DMS153 treated with DMSO at 0.1 percent for 48 hours (cell line): ENCODE measurements around the gene STRBP.

Source experiments
- DNase-seq: peaks from one replicate; lab custom pipeline; 2025; ENCODE audit not compliant: unreplicated experiment; lab: John Stamatoyannopoulos, UW

STRBP gene

DNA sequence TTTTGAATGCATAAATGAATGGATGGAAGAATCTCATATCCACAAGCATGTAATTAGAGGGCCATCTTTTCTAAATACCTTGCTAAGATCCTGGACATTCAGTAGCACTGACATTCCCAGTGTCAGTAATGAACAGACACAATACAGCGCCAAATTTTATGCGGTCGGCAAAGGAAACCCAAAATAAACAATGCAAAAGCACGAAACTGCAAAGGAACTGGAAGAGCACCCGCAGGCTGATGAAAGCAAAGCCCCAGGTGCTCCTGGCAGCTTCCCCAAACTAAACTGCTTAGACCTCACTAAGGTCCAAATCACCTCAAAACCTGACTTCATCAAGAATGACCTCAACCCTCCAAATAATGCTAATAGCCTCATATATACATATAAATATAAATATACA is 133.0 kb downstream of the STRBP start:
- DNase-seq: no peak

DNA sequence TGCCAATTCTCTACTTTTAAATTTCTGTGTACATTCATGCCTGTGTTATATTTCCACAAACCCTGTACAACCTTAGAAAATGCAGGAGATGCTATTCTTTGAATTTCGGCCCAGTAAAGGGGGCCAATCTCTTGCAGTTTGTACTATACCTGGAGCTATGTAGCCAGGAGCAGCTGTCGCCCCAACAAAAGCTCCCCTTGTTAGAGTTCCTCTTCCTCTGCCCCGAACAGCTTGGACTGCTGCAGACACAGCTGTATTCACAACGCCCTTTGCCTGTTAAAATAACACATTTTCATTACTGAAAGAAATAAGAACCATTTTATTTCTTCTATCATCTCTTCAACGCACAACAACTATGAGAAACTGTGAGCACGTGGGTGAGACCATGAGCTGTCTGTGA is 135.7 kb downstream of the STRBP start:
- DNase-seq: no peak

DNA sequence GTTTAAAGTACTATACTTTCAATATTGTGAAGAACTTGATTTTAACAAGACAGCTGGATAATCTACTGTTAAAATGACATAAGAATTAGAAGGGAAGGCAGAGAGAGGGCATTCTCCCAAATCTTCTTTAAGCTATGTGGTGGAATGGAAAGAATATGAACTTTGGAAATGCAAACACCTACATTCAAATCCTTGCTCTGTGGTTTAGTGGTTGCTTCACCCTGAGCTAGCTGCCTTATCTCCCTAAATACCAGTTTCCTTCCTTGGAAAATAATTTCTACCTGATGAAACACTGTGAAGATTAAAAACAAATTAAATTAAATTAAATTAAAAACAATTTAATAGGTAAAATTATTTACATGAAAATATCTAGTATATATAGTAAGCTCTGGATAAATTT is 136.4 kb downstream of the STRBP start:
- no peak for DNase-seq

DNA sequence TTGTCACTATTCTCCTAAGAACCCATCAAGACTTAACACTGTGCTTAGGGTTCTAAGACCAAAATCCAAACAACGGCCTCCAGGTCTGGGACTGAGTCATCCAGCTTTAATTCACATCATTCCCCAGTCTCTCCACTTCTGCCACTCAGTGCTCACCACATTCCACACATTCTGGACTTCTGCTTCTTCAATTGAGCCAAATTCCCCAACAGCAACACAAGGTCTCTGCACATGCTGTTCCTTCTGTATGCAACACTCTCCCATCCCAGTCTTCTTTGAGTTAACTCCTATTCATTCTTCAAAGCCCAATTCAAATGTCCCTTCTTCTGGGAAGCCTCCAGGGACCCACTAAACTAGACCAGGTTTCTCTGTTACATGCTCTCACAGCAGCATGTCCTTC is 137.1 kb downstream of the STRBP start:
- DNase-seq: no peak

DNA sequence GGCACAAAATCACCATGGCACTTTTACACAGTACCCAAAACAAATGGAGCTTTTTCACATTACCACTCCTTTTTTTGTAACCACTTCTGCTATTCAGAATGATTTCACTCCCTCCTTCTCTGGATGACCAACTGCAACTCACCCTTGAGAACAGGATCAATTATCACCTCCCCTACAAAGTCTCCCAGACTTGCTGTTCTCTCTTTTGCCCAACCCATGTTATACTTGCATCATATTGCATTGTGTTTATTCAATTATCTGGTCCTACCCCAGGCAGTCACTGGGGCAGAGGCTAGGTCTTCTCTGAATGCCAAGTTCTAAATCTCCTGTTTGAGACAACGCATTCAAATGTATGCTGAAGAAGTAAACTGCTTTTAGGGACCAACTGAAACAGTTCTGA is 139.0 kb downstream of the STRBP start:
- DNase-seq: no peak

DNA sequence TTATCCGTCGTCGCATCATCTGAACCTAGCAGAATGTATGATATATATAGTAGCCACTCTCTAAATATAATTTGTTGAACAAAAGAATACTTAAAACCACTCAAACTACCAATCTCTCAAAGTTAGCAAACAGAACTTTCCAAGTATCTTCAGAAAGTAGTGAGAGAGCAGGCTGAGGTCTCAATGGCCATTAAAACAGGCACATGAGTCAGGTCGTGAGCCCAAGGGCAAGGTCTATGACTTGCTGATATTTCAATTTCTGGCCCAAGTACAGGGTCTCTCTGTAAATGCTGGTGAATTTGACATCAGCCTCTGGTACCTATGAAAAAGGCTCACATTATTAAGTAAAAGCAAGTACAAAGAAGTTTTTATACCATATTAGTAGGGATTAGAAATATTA is 139.8 kb downstream of the STRBP start:
- DNase-seq: no peak

DNA sequence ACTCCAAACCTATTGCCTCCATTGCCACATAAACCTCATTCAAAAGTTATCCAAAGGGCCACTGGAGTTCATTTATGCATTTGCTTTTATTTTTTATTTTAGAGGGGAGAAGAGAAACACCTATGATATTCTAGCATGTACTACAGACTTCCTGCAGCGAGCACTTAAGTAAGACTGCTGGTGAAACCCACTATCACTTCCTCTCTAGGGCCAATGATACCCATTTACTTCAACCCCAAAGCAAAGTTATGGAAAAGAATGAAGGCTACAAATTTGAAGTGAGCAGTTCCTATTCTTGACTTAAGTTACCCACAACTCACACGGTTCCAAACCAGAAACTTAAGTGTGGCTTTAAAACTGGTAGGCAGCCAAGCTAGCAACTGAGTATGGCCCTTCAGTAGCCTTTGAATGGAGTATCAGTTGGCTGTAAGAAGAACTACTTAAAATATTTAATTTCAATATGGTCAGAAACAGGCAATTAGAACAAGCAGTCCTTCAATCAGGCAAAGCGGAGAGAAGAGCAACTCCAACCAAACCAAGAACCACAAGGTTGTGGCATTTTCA is 140.8 kb downstream of the STRBP start:
- DNase-seq: no peak

DNA sequence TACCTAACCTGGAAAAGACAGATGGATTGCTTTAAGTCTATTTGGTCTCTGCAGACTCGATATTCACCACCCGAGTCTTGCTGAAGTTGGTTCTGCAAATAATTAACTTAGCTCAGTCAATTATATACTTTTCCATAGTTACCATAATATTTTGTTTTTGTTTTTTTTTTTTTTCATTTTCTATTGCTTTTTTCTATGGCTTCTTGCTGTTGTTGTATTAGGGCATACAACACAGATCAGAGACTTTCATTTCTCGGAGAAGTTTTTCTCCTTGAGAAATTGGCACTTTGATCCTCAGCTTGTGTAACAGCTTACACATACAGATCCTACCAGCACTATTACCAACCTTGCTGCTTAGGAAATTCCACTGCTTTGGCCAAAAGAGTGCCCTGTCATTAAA is 146.9 kb downstream of the STRBP start:
- no peak for DNase-seq

DNA sequence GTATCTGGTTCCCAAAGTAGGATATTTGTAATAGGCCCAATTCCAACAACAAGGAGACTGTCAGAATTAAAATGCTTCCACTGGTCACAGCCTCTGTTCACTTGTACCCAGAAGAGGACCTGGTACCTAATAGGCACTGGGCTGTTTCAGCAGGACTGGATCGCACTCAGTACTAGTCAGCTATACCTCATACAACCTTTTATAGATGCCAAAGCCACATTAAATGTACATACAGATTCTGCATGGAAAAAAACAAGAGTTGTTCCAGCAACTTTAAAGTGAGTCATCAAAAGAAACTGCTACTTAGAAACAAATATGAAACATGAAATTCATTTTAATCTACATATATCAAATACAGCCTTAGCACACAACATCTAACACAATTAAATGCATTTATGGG is 147.4 kb downstream of the STRBP start:
- no peak for DNase-seq

DNA sequence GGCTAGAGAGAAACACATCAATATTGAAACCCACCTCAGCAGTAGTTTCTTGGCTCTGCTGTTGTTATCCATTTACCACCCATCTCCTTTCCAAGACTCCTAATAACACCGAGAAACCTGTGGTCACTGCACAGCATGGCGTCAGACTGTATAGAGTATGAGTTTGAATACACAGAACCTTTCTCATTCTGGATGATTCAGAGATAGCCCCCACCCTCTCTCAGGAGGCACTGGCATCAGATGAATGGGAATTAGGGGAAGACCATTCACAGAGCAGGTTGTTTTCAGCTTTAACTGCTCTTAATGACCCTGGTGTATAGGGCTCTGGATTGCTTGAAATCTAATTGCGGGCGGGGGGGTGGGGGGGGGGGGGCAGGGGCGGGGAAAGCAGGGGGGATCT is 148.3 kb downstream of the STRBP start:
- no peak for DNase-seq

DNA sequence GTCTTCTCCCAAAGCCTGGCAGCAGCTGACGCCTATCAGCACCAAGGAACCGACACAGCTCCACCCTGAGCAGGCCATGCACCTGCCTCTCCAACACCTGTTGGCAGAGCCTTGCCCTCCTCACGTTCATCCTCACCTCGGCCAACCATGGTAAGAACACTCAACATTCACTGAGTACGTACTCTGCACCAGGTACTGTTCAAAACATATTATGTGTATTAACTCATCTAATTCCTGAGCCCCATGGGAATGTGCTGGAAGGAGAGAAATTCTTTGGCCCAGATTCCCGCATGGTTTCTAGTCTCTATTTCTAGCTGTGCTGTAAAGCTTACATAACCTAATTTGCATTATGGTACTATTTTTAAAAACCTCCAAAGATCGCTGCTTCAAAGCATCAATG is 148.8 kb downstream of the STRBP start:
- DNase-seq: no peak

DNA sequence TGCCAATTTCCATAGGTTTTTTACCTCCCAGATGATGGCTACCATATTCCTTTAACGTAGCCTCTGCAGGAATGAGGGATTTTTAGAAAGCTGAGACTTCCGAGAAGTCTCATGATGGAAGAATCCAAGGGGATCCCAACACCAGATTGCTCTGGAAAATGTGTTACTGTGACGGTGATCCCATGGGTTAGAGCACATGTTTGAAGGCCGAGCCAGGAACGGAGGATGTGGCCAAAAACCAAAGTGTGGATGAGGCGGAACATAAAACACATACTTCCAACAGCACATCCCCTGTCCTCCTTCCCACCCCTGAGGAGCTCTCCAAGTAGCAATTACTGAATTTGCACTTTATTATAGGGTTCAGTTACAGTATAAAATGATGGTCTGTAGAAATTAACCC is 152.3 kb downstream of the STRBP start:
- no peak for DNase-seq

DNA sequence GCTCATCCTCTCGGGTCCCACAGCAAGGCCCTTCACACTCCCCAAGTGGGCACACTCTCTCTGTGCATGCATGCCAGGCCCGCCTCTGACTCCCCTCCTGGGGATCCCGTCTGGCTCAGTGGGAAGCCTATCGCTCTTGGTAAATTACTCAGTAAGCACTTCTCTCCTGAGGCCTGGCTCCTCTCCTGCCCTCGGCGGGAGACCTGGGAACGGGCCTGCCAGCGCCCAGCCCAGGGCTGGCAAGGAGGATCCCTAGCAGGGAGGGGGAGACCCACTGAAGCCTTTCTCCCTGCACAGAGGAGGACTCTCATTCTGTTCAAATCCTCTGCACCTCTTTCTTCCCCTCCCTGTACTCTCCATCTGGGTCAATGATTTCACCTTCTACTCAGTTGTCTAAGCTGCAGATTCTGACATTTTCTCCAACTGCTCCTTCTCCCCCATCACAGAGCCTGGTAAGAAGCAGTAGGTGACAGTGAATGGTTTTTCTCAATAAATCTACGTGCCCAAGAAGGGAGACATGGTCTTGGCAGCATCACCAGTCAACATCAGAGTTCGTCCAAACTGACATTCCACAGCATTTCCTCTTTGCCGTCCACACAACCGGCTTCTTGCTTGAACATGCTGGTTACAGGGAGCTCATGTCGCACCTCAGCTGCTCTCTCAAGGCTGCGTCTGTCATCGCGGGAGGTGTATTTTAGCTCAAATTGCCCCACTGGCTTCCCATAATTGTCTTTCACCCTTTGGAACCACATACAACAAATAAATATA is 153.1 kb downstream of the STRBP start:
- DNase-seq: no peak

DNA sequence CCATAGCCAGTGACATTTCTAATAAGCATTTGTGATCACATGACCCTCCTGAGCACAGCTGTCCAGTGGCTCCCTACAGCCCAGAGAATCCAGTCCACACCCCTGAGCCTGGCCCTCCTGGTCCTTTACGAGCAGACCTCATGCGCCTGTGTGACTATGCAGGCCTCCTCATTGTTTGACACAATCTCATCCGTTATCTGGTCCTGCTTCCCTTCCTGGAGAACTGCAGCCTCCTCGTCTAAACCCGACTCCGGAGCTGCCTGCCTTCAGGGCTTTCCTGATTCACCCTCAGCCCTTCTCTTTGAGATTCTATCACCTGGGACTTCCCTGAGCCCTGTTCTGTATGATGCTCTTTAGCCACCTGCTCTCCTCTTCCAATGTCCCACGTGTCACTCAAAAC is 155.2 kb downstream of the STRBP start:
- DNase-seq: no peak

DNA sequence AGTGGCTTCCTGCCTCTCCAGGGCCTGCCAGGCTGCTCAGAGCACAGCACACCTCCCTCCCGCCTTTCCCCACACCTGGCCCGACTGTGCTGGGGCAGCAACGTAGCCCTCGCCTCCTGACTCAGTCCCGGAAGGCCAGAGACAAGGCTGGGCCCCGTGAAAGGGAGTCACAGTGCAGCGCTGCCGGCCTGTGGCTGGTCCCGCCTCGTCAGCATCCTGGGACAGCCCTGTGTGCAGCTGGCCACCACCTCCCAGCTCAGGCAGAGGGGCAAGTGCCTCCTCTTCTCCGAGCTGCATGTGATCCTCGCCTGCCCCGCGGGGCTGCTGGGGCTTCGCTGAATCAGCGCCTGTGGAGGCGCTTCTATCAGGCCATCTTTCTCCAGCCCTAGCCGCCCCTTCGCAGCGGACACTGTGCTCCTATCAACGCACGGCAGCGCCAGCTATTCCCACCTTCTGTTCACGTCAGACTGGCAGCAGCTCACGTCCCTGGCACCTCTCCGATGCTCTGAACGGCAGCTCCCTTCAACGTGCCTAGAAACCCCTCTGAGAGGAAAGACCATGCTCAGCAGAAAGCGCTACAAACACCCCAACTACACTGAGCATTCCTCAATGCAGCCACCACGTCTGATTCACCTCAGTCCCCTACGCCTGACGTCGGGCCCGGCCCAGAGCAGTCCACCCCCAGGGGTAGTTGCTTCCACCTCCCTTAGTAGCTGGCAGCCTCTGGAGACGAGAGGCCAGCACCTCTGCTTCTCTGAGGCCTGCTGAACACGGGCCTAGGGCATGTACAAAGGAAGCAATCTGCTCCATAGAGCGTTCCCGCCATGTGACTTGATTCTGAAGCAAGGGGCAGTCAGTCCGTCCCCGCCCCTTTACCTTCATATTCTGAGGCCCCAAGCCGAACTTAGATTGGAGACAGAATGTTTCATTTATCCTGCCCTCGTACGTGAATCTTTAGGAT is 156.1 kb downstream of the STRBP start:
- DNase-seq: no peak

DNA sequence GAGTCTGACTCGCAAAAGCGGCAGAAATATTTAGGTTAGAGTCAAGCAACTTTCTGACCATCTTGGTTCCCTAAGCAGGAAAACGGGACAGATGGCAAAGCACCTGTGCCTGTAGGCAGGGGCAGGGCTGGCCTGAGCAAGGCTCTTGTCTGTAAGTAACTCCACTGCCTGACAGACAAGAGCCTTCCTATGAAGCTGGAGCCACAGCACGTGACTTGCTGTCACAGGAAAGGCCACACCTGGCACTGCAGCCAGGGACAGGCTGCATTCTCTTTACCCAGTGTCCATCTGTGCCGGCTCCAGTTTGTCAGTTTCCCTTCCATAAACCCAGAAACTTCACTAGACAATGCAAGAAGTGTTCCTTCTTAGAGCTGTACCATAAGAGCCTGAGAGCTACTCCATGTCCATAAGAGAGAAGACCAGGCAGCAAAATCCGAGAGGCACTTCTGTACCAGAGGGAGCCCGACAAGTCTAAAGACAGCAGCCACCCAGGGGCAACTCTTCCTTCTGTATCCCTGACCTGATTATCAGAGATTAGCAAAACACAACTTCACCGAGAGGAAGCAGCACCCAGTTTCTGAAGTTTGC is 156.9 kb downstream of the STRBP start:
- DNase-seq: no peak

DNA sequence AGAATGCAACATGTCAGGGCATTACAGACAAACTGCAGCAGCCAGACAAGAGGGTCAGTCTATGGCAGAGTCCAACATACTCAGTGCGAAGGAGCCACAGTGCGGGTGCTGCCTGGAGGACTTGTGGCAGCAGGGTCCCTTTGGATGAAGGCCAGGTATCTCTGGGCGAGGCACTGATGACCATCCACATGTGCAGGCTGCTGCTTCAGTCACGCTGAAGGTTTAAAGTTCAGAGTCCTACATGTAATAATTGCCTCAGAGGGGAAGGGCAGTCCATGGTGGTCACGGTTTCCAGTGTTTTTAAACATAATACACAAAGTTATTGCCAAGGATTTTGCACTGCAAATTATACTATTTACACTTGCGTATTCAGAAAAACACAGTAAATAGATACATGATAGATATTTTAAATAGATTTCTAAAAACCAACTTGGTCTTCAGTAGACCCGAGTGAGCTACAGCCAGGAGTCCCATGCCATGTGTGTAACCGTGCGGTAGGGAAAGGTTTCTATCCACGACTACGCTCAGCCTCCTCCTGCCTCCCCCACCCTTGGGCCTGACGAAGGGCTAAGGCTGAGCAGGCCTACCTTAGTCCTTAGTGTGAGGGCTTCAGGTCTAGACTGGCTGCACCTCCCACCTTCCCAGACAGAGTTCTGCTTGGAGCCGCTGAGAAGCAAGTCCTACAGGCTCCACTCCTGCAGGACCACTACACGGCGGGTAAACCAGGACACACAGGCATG is 158.7 kb downstream of the STRBP start:
- DNase-seq: no peak

DNA sequence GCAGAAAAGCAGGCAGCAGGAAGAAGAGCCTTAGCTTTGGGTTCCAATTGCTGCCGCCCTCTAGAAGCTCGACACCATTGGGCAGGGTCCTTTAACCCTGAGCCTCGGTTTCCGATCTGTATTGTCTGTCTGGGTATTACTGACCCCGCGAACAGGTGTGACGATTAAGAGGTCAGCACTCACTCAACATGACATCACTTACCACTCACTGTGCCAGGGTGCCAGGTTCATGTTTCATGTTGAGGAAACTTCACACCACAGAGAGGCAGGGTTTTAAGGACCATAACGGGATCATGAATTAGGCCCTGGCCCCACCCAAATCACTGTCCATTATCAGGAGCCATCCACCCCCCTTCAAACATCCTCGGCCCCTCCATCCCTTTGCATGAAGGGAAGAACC is 159.4 kb downstream of the STRBP start:
- no peak for DNase-seq

DNA sequence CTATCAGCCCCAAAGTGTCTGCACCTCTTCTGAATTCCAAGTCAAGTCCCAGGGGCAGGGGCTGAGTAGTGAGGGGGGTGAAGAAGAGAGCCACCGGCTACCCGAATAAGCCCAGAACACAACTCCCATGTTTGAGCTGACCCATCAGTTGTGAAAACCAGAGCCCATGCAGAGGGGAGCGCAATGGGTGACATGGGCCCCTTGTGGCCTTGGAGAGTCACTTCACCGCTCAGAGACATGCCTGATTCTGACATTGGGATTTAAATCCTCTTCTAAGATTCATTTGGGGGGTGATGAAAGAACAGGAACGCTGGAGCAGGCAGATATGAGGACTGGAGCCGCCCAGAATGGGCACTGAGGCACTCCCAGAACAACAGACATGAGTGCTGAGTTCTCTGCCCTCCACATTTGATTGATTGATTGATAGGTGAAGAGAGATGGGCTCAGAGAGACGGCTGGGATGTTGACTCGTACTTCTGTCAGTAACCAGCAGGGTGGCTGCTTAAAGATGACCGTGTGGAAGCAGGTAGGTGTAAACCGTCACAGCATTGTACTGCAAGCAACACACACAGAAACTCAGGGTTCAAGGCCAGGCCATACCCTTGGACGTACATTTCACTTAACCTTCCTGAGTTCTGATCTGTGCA is 160.6 kb downstream of the STRBP start:
- DNase-seq: no peak

DNA sequence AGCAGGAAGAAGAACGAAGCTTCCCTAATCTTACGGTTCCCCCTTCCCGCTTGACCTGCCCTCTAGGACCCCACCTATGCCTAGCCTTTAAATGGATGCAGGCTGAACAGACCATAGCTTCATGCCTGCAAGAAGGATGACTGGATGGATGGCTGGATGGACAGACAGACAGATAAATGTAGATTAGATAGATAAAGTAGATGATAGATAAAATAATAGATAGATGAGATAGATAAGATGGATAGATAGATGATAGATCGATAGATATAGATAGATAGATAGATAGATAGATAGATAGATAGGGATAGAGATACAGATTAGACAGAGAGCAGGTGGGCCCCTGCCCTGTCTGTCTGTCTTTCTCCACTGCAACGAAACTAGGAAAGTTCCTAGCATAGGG is 162.9 kb downstream of the STRBP start:
- no peak for DNase-seq
